ENCODE results near the gene MYO19. TPM values are rescaled to one million over a fixed set of nuclear protein-coding genes. Genes with fewer than 3 reads are reported as not detected.
A peak's percentile ranks its signal among the peaks of the same experiment; 100 is the strongest.

Gene MYO19
- total and polyA plus RNA-seq, 9 of the 15 experiments (the other 6 are each of a cell fraction or from before 2014, with no cell fraction given), result 21.6 to 176 (median 129) TPM

- TF ChIP-seq, protein P1, sequence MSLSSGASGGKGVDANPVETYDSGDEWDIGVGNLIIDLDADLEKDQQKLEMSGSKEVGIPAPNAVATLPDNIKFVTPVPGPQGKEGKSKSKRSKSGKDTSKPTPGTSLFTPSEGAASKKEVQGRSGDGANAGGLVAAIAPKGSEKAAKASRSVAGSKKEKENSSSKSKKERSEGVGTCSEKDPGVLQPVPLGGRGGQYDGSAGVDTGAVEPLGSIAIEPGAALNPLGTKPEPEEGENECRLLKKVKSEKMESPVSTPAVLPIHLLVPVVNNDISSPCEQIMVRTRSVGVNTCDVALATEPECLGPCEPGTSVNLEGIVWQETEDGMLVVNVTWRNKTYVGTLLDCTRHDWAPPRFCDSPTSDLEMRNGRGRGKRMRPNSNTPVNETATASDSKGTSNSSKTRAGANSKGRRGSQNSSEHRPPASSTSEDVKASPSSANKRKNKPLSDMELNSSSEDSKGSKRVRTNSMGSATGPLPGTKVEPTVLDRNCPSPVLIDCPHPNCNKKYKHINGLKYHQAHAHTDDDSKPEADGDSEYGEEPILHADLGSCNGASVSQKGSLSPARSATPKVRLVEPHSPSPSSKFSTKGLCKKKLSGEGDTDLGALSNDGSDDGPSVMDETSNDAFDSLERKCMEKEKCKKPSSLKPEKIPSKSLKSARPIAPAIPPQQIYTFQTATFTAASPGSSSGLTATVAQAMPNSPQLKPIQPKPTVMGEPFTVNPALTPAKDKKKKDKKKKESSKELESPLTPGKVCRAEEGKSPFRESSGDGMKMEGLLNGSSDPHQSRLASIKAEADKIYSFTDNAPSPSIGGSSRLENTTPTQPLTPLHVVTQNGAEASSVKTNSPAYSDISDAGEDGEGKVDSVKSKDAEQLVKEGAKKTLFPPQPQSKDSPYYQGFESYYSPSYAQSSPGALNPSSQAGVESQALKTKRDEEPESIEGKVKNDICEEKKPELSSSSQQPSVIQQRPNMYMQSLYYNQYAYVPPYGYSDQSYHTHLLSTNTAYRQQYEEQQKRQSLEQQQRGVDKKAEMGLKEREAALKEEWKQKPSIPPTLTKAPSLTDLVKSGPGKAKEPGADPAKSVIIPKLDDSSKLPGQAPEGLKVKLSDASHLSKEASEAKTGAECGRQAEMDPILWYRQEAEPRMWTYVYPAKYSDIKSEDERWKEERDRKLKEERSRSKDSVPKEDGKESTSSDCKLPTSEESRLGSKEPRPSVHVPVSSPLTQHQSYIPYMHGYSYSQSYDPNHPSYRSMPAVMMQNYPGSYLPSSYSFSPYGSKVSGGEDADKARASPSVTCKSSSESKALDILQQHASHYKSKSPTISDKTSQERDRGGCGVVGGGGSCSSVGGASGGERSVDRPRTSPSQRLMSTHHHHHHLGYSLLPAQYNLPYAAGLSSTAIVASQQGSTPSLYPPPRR (CRISPR knock-in tag; IDR thresholded peaks at IDR 0.05; ENCODE audit: borderline replicate concordance), result no peak
- TF ChIP-seq, protein P2, sequence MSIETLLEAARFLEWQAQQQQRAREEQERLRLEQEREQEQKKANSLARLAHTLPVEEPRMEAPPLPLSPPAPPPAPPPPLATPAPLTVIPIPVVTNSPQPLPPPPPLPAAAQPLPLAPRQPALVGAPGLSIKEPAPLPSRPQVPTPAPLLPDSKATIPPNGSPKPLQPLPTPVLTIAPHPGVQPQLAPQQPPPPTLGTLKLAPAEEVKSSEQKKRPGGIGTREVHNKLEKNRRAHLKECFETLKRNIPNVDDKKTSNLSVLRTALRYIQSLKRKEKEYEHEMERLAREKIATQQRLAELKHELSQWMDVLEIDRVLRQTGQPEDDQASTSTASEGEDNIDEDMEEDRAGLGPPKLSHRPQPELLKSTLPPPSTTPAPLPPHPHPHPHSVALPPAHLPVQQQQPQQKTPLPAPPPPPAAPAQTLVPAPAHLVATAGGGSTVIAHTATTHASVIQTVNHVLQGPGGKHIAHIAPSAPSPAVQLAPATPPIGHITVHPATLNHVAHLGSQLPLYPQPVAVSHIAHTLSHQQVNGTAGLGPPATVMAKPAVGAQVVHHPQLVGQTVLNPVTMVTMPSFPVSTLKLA (conservative IDR thresholded peaks at IDR 0.05), result peak; percentile 72 to 91; a peak in 3 of 4 replicates
- TF ChIP-seq STAT5B (CRISPR knock-in tag; IDR thresholded peaks at IDR 0.05), result no peak
- TF ChIP-seq POLR2AphosphoS2 (IDR thresholded peaks at IDR 0.05; ENCODE audit: low read length), result no peak
- TF ChIP-seq SMC3 (conservative IDR thresholded peaks at IDR 0.05; ENCODE audit: insufficient read depth, low read depth, low read length), result no peak
- no peak for TF ChIP-seq MYBL2 (IDR thresholded peaks at IDR 0.05; ENCODE audit: low read depth)
- no peak for TF ChIP-seq MYBL2 (CRISPR knock-in tag; IDR thresholded peaks at IDR 0.05; ENCODE audit: borderline replicate concordance)
- TF ChIP-seq SMARCA5 (IDR thresholded peaks at IDR 0.05), result no peak
- TF ChIP-seq TRIM28 (IDR thresholded peaks at IDR 0.05), result no peak
- TF ChIP-seq WHSC1 (IDR thresholded peaks at IDR 0.05; ENCODE audit: low read length), result no peak
- TF ChIP-seq, protein P3, sequence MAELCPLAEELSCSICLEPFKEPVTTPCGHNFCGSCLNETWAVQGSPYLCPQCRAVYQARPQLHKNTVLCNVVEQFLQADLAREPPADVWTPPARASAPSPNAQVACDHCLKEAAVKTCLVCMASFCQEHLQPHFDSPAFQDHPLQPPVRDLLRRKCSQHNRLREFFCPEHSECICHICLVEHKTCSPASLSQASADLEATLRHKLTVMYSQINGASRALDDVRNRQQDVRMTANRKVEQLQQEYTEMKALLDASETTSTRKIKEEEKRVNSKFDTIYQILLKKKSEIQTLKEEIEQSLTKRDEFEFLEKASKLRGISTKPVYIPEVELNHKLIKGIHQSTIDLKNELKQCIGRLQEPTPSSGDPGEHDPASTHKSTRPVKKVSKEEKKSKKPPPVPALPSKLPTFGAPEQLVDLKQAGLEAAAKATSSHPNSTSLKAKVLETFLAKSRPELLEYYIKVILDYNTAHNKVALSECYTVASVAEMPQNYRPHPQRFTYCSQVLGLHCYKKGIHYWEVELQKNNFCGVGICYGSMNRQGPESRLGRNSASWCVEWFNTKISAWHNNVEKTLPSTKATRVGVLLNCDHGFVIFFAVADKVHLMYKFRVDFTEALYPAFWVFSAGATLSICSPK (IDR thresholded peaks at IDR 0.05; ENCODE audit: borderline replicate concordance), result no peak
- no peak for TF ChIP-seq ATF1 (CRISPR knock-in tag; IDR thresholded peaks at IDR 0.05)
- TF ChIP-seq ATF1 (tag; IDR thresholded peaks at IDR 0.05), result peak; percentile 43
- TF ChIP-seq MLLT1 (IDR thresholded peaks at IDR 0.05), result no peak
- no peak for TF ChIP-seq SRSF3 (IDR thresholded peaks at IDR 0.05; ENCODE audit: insufficient read depth, low read length)
- no peak for TF ChIP-seq ZNF224 (CRISPR knock-in tag; IDR thresholded peaks at IDR 0.05)
- no peak for TF ChIP-seq ZNF507 (tag; conservative IDR thresholded peaks at IDR 0.05)
- peak; percentile 71; the same call in 1 of the 2 replicates for TF ChIP-seq DMBX1 (CRISPR knock-in tag; IDR thresholded peaks at IDR 0.05; ENCODE audit: borderline replicate concordance)
- TF ChIP-seq ZC3H11A (IDR thresholded peaks at IDR 0.05; ENCODE audit: low read depth, low read length), result no peak
- no peak for TF ChIP-seq BDP1 (IDR thresholded peaks at IDR 0.05; ENCODE audit: insufficient read depth, insufficient read length)
Observed at GRCh38 chr17:36463916-36464764, 70.5 kb downstream of the MYO19 start (continued).

Measured in K562 (cell line).